ENCODE results near the gene DIP2C. TPM values are rescaled to one million over a fixed set of nuclear protein-coding genes. Genes with fewer than 3 reads are reported as not detected.

DIP2C gene
- total and polyA plus RNA-seq, 3 donors from 2014 or later, result 14.9 to 43.4 (median 30.1) TPM

- Histone ChIP-seq H3K4me1 (no peaks in the 10 kb centered on the region), H3K4me3 (no peak overlapping the region), H3K27me3 (no peaks in the 10 kb centered on the region), H3K27ac (no peak overlapping the region), H3K9me3 (no peaks in the 10 kb centered on the region), H3K36me3 (ENCODE audit: low read depth, missing control alignments) (no peaks in the 10 kb centered on the region)
- WGBS, 2 donors, result 95 to 97% methylated on average over 5 of the region's 5 CpGs
- intact Hi-C loops (cut with DNase I; ENCODE audit: low total_unique reads), result no loop called here
- TF ChIP-seq POLR2A (IDR thresholded peaks at IDR 0.05), result no peak
- no peak for TF ChIP-seq CTCF (IDR thresholded peaks at IDR 0.05)
- no peak for DNase-seq
These were observed 44.5 kb downstream of the DIP2C start for GRCh38 chr10:644943-645334.

GRCh38 chr10:644076-644942 is 45.2 kb downstream of the DIP2C start:
- H3K27ac ChIP-seq, result no peak overlapping the region
- no peak for DNase-seq
- H3K4me3 ChIP-seq, result no peak overlapping the region
- H3K36me3 ChIP-seq (ENCODE audit: low read depth, missing control alignments), result no peaks in the 10 kb centered on the region
- no peak for TF ChIP-seq CTCF (IDR thresholded peaks at IDR 0.05)
- H3K4me1 ChIP-seq, result no peaks in the 10 kb centered on the region
- intact Hi-C loops (cut with DNase I; ENCODE audit: low total_unique reads), result no loop called here
- no peaks in the 10 kb centered on the region for H3K27me3 ChIP-seq
- WGBS, 2 donors, result 86 to 87% methylated on average over 22 to 23 of the region's 23 CpGs
- H3K9me3 ChIP-seq, result no peaks in the 10 kb centered on the region

GRCh38 chr10:642186-642890 is 47.1 kb downstream of the DIP2C start:
- Histone ChIP-seq H3K4me3 (no peak overlapping the region), H3K4me1 (no peaks in the 10 kb centered on the region), H3K27ac (no peak overlapping the region), H3K27me3 (no peaks in the 10 kb centered on the region), H3K36me3 (ENCODE audit: low read depth, missing control alignments) (no peaks in the 10 kb centered on the region), H3K9me3 (no peaks in the 10 kb centered on the region)
- TF ChIP-seq CTCF (IDR thresholded peaks at IDR 0.05) (no peak), POLR2A (IDR thresholded peaks at IDR 0.05) (no peak)
- intact Hi-C loops (cut with DNase I; ENCODE audit: low total_unique reads), result no loop called here
- DNase-seq, result no peak
- WGBS, 2 donors, result 92 to 95% methylated on average over 16 of the region's 16 CpGs

GRCh38 chr10:641149-642010 is 48.1 kb downstream of the DIP2C start:
- H3K4me1 ChIP-seq, result no peaks in the 10 kb centered on the region
- 88 to 93% methylated on average over 20 to 21 of the region's 21 CpGs for WGBS, 2 donors
- no peaks in the 10 kb centered on the region for H3K36me3 ChIP-seq (ENCODE audit: low read depth, missing control alignments)
- H3K4me3 ChIP-seq, result no peak overlapping the region
- H3K27me3 ChIP-seq, result no peaks in the 10 kb centered on the region
- TF ChIP-seq CTCF (IDR thresholded peaks at IDR 0.05), result no peak
- TF ChIP-seq POLR2A (IDR thresholded peaks at IDR 0.05), result no peak
- DNase-seq, result no peak
- no peak overlapping the region for H3K27ac ChIP-seq
- no peaks in the 10 kb centered on the region for H3K9me3 ChIP-seq
- intact Hi-C loops (cut with DNase I; ENCODE audit: low total_unique reads), result no loop called here

Measured in testis (tissue), 3 donors.